ENCODE results near the gene DDX23. TPM values are rescaled to one million over a fixed set of nuclear protein-coding genes. Genes with fewer than 3 reads are reported as not detected.

DDX23 gene
- total RNA-seq, 4 donors from 2014 or later: 66.8 to 85.8 (median 73.0) TPM

DNA sequence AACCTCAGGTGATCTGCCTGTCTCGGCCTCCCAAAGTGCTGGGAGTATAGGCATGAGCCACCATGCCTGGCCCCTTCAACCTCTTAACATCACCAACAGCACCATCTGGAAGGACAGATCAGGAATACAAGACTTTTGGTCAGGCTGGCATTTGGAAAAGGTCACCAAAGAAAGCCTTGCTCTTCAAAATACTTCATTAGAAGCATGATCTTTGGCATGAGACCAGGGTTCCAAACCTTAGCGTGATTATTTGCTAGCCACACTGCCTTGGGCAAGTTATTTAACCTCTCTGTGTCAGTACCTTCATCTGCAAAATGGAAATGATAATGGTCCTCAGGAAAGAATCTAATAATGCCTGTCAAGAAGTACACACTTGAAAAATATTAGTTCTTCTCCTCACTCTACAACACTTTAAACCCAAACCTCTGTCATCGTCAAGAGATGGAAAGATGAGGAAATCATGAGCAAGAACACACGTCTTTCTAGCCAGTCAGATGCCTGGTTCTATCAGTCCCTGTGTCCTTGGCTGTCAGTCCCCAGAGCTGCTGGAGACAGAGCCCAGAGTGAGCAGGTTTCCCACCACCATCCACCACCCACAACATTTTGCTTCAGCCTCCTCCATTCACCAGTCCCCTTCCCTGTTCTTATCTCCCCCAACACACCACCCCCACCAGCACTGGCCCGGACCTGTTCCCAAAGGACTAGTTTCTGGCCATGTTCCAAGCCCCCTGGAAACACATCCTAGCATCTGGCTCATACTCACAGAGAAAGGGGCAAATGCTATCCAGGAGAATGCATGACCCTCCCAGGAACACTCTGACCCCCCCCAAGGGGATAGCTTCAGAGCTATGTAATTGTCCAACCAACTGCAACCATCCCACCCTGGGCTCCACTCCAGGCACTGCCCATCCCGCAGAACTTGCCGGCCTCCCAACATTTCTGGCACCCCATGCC is 65.1 kb downstream of the DDX23 start:
- peak overlapping the region in 1 of 2 donors; percentile 95 for H3K4me3 ChIP-seq
- TF ChIP-seq, protein P1, sequence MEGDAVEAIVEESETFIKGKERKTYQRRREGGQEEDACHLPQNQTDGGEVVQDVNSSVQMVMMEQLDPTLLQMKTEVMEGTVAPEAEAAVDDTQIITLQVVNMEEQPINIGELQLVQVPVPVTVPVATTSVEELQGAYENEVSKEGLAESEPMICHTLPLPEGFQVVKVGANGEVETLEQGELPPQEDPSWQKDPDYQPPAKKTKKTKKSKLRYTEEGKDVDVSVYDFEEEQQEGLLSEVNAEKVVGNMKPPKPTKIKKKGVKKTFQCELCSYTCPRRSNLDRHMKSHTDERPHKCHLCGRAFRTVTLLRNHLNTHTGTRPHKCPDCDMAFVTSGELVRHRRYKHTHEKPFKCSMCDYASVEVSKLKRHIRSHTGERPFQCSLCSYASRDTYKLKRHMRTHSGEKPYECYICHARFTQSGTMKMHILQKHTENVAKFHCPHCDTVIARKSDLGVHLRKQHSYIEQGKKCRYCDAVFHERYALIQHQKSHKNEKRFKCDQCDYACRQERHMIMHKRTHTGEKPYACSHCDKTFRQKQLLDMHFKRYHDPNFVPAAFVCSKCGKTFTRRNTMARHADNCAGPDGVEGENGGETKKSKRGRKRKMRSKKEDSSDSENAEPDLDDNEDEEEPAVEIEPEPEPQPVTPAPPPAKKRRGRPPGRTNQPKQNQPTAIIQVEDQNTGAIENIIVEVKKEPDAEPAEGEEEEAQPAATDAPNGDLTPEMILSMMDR (IDR thresholded peaks at IDR 0.05): no peak
- no peak for TF ChIP-seq POLR2AphosphoS5 (IDR thresholded peaks at IDR 0.05)
- no peak for TF ChIP-seq POLR2A (IDR thresholded peaks at IDR 0.05)
- no peak for TF ChIP-seq EP300 (IDR thresholded peaks at IDR 0.05)
- no peaks in the 10 kb centered on the region for H3K27me3 ChIP-seq
- H3K27ac ChIP-seq: peak overlapping the region in 3 of 4 donors; percentile 86 to 91 (median 90)
- peaks cover 0 to 11% of the 10 kb centered on the region in 2 donors for H3K36me3 ChIP-seq
- WGBS, 2 donors (ENCODE audit: low coverage in 1 of 2): 19 to 38% methylated on average over 3 to 5 of the region's 7 CpGs
- H3K9me3 ChIP-seq: no peaks in the 10 kb centered on the region
- no peak for ATAC-seq
- peaks cover 4 to 54% (median 17%) of the 10 kb centered on the region in 3 donors for H3K4me1 ChIP-seq

DNA sequence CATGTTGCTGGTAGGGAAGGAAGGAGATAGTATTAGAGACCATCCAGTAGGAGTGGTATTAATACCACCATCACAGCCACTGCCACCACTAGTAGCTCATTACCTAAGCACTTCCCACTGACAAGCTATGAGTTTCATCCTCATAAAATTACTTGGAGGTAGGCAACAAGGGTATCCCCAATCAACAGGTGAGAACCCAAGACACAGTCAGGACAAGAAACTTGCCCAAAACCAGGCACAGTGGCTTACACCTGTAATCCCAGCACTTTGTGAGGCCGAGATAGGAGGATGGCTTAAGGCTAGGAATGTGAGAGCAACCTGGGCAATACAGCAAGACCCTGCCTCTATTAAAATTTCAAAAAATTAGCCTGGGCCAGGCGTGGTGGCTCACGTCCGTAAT is 68.5 kb downstream of the DDX23 start:
- Histone ChIP-seq H3K4me1 (peaks cover 4 to 72% (median 34%) of the 10 kb centered on the region in 3 donors), H3K36me3 (peaks cover 0 to 11% of the 10 kb centered on the region in 2 donors), H3K27ac (no peak overlapping the region), H3K9me3 (no peaks in the 10 kb centered on the region), H3K27me3 (no peaks in the 10 kb centered on the region), H3K4me3 (no peak overlapping the region)
- 85% methylated on average over 4 of the region's 4 CpGs; no CpG with 5 or more reads in 1 of the 2 donors for WGBS, 2 donors (ENCODE audit: low coverage in 1 of 2)
- ATAC-seq: no peak
- no peak for TF ChIP-seq POLR2A (IDR thresholded peaks at IDR 0.05)
- TF ChIP-seq, protein P1 (IDR thresholded peaks at IDR 0.05): no peak
- no peak for TF ChIP-seq EP300 (IDR thresholded peaks at IDR 0.05)
- TF ChIP-seq POLR2AphosphoS5 (IDR thresholded peaks at IDR 0.05): no peak

GRCh38 chr12:48782457-48783395 is 69.2 kb downstream of the DDX23 start:
- Histone ChIP-seq H3K36me3 (peaks cover 0 to 15% of the 10 kb centered on the region in 2 donors), H3K27me3 (no peaks in the 10 kb centered on the region), H3K27ac (no peak overlapping the region), H3K4me3 (no peak overlapping the region), H3K4me1 (peaks cover 4 to 66% (median 31%) of the 10 kb centered on the region in 3 donors), H3K9me3 (no peaks in the 10 kb centered on the region)
- 98 to 100% methylated on average over 1 to 7 of the region's 63 CpGs for WGBS, 2 donors (ENCODE audit: low coverage in 1 of 2)
- TF ChIP-seq POLR2AphosphoS5 (IDR thresholded peaks at IDR 0.05) (no peak), POLR2A (IDR thresholded peaks at IDR 0.05) (no peak)
- ATAC-seq: no peak

DNA sequence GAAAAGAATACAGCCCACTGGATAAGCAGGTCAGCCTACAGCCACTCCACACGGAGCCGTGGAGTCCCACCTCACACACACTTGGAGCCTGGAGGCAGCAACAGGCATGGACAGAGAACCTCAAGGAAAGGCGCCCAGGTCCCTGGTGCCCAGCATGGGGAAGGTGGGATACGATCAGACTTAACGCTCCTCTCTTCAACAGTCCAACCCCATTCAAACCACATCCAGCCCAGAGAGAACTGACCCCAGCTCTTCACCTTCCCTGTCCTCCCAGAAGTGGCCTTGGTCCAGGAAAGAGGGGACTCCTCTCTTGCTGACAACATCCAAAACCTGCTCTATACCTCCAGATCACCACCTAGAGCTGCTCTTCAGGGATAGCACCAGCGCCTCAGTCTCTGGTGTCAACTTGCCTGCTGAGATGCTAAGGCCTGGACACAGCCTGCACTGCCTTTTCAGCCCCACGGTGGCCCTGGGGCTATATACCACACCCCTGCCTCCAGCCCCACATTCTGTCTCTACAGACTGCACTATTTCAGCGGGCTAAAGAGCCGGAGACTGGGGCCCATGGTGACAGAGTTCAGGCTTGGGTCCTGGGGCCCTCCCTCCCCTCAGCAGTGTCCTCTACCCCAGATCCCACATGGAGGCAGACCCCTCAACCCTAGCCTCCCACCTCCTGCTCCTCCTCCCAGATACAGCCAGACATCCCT is 70.1 kb downstream of the DDX23 start:
- ATAC-seq: no peak
- Histone ChIP-seq H3K9me3 (no peaks in the 10 kb centered on the region), H3K27me3 (no peaks in the 10 kb centered on the region), H3K4me3 (no peak overlapping the region), H3K27ac (no peak overlapping the region), H3K4me1 (peaks cover 0 to 57% (median 25%) of the 10 kb centered on the region in 3 donors), H3K36me3 (peaks cover 0 to 23% of the 10 kb centered on the region in 2 donors)
- TF ChIP-seq POLR2A (IDR thresholded peaks at IDR 0.05): no peak
- TF ChIP-seq, protein P1 (IDR thresholded peaks at IDR 0.05): no peak
- no peak for TF ChIP-seq POLR2AphosphoS5 (IDR thresholded peaks at IDR 0.05)
- WGBS, 2 donors (ENCODE audit: low coverage in 1 of 2): 72% methylated on average over 2 of the region's 9 CpGs; no CpG with 5 or more reads in 1 of the 2 donors
